NB4 (cell line): ENCODE measurements around the gene CMTM1.

Experiments
- POLR2A ChIP-seq: IDR thresholded peaks from 2 replicates; pipeline ENCODE4 v1.6.1; 2011; ENCODE audit warnings: mild to moderate bottlenecking; ENCODE audit not compliant: insufficient read length; ENCODE audit errors: extremely low read depth
- TF ChIP-seq, protein P1 (sequence below): IDR thresholded peaks from one replicate; pipeline ENCODE4 v1.5.1; 2012; ENCODE audit warnings: low read depth, low read length

GRCh38 chr16:66541388-66542355 lies 24.6 kb upstream of the CMTM1 start:
- TF ChIP-seq, protein P1, sequence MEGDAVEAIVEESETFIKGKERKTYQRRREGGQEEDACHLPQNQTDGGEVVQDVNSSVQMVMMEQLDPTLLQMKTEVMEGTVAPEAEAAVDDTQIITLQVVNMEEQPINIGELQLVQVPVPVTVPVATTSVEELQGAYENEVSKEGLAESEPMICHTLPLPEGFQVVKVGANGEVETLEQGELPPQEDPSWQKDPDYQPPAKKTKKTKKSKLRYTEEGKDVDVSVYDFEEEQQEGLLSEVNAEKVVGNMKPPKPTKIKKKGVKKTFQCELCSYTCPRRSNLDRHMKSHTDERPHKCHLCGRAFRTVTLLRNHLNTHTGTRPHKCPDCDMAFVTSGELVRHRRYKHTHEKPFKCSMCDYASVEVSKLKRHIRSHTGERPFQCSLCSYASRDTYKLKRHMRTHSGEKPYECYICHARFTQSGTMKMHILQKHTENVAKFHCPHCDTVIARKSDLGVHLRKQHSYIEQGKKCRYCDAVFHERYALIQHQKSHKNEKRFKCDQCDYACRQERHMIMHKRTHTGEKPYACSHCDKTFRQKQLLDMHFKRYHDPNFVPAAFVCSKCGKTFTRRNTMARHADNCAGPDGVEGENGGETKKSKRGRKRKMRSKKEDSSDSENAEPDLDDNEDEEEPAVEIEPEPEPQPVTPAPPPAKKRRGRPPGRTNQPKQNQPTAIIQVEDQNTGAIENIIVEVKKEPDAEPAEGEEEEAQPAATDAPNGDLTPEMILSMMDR, result no peak
- no peak for TF ChIP-seq POLR2A
